SK-N-MC (cell line): ENCODE data around the gene CDH23.

ENCODE experiments used
- EZH2 ChIP-seq: fragments of 200-600 bp; sonication (generic); IDR thresholded peaks from one replicate; pipeline ENCODE4 v1.6.1; 2017; ENCODE audit warnings: antibody characterized with exemption
- FOXP2 ChIP-seq: optimal IDR thresholded peaks from 2 replicates; pipeline ENCODE3; 2011; ENCODE audit warnings: mild to moderate bottlenecking, moderate library complexity; ENCODE audit not compliant: insufficient read depth; ENCODE audit errors: extremely low read length, control extremely low read depth
- POLR2AphosphoS5 ChIP-seq: IDR thresholded peaks from 2 replicates; pipeline ENCODE4 v1.6.1; 2012; ENCODE audit warnings: mild to moderate bottlenecking, low read depth, low read length, borderline replicate concordance

- TF ChIP-seq POLR2AphosphoS5, result no peak
- TF ChIP-seq EZH2, result no peak
- no peak for TF ChIP-seq FOXP2
These were observed 22.4 kb downstream of the CDH23 start for GRCh38 chr10:71419002-71419540.
